Effector CD4-positive, alpha-beta T cell (primary cell): ENCODE results near the gene KIFAP3.
"Not testable (repeated sequence)": the region's sequence is repeated elsewhere in the genome, so short reads cannot be mapped to it uniquely, and the experiment has no call there.

Source experiments
- DNase-seq: peaks from one replicate; pipeline ENCODE4 v3.0.0-alpha.2; 2020

KIFAP3 gene

GRCh38 chr1:169884634-169885033, 189.9 kb downstream of the KIFAP3 start:
- DNase-seq = no peak

- no peak for DNase-seq
Measured at GRCh38 chr1:169882039-169882511, 192.4 kb downstream of the KIFAP3 start.

GRCh38 chr1:169879034-169879840, 195.3 kb downstream of the KIFAP3 start:
- DNase-seq = no peak

GRCh38 chr1:169878498-169878897, 196.0 kb downstream of the KIFAP3 start:
- DNase-seq = no peak

DNA sequence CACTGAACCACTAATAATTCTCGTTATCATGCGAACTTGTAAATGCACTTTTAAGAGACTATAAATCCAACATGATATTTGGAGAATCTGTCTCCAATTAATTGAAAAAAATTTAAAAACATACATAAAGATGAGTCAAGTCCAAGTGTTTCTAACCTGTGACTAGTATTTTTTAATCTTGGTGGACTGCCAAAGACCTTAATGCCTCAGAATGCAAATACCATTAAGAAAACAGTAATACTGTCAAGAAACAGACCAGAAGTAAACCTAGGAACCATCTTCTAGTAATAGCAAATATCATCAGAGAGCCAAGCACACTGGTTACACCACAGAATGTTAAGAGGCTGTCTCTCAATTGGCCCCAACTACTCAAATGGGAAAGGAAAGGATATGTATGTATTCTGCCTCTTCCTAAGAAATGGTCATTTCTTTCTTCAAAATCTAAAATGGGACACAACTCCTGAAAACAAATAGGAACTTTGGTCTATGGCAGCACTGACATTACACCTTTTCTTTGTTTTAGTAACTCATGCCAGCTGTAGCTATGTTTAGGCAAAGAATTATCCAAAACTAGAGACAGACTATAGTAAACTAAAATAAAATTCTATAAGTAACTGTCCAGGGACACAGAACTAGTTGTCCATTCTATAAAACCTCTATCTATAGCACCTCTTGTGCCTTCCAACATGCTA, 196.5 kb downstream of the KIFAP3 start:
- no peak for DNase-seq

- DNase-seq = no peak
Measured at GRCh38 chr1:169874229-169874628, 200.3 kb downstream of the KIFAP3 start.

DNA sequence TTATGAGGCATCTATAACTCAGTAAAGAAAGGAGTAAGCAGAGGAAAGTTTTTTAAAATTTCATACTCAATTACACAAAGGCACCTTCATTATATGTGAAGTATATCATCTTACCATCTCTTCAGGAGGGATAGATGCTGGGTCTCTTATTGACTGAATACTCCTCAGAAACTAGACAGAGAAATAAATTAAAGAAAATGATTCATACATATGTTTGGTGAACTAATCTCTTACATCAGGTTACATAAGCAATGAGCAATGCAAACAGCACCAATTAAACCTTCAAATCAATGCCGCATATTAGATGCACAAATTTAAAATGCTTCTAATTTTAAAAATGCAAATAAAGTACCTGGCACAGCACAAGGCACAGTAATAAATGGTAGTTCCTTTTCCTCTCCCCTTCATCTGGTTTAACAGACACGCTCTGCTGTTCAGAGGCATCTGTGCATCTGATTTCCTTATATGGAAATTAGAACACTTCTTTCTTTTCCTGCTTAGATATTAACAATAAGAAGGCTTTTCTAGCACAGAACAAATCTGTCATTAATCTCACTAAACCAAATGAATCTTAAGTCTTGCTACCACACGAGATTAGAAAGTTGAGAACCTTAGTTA, 200.8 kb downstream of the KIFAP3 start:
- no peak for DNase-seq

DNA sequence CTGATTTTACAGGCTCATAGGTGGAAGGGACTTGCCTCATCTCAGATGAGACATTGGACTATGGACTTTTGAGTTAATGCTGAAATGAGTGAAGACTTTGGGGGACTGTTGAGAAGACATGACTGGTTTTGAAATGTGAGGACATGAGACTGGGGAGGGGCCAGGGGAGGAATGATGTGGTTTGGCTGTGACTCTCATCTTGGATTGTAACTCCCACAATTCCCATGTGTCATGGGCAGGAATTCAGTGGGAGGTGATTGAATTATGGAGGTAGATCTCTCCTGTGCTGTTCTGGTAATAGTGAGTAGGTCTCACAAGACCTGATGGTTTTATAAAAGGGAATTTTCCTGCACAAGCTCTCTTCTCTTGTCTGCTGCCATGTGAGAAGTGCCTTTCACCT, 201.6 kb downstream of the KIFAP3 start:
- no peak for DNase-seq

DNA sequence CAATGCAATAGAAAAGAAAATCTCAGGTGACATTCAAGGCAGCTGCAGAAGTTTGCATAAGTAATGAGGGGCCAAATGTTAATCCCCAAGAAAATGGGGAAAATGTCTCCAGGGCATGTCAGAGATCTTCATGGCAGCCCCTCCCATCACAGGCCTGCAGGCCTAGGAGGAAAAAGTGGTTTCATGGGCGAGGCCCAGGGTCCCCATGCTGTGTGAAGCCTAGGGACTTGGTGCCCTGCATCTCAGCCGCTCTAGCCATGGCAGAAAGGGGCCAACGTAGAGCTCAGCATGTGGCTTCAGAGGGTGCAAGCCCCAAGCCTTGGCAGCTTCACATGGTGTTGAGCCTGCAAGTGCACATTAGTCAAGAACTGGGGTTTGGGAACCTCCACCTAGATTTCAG, 202.5 kb downstream of the KIFAP3 start:
- DNase-seq = not testable (repeated sequence)
